ENCODE results near the gene ASB4.

ASB4 gene

DNA sequence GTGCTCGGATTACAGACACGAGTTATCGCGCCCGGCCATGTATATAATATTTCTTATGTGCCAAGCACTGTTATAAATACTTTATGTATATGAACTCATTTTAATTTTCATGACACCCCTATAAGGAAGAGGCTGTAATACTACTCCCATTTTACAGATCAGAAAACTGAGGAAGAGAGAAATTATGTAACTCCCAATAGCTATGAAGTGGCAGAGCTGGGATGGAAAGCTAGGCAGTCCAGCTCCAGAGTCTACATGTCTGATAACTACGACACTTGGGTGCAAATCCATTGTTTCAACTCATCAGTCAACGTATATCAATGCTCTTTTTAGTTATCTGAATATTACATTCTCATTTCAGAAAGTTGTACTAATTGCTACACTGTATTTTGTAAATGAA, 93.6 kb downstream of the ASB4 start:
- TF ChIP-seq, protein P1, sequence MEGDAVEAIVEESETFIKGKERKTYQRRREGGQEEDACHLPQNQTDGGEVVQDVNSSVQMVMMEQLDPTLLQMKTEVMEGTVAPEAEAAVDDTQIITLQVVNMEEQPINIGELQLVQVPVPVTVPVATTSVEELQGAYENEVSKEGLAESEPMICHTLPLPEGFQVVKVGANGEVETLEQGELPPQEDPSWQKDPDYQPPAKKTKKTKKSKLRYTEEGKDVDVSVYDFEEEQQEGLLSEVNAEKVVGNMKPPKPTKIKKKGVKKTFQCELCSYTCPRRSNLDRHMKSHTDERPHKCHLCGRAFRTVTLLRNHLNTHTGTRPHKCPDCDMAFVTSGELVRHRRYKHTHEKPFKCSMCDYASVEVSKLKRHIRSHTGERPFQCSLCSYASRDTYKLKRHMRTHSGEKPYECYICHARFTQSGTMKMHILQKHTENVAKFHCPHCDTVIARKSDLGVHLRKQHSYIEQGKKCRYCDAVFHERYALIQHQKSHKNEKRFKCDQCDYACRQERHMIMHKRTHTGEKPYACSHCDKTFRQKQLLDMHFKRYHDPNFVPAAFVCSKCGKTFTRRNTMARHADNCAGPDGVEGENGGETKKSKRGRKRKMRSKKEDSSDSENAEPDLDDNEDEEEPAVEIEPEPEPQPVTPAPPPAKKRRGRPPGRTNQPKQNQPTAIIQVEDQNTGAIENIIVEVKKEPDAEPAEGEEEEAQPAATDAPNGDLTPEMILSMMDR (IDR thresholded peaks at IDR 0.05; ENCODE audit: insufficient read depth, low read depth, low read length, missing control alignments): no peak
- no peak for DNase-seq (ENCODE audit: low read depth)
- no peak overlapping the region for H3K4me3 ChIP-seq (ENCODE audit: low read depth, low read length)

DNA sequence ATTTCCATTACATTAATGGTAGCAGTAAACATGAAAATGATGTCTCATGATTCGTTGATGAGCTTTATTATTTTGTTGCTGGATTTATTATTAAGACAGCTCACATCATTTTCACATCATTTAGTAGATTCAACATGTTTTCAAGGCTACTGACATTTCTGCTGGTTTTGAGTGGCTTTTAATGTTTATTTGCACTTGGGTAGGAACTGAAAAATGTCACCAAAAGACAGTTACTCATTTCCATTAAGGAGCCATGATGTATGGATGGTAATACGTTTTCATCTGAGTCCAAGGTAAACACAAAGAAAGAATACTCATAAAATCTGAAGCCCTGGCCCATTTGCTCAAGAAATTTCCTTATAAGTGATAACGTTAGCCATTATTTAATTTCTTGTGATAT, 95.7 kb downstream of the ASB4 start:
- no peak for DNase-seq (ENCODE audit: low read depth)
- TF ChIP-seq, protein P1 (IDR thresholded peaks at IDR 0.05; ENCODE audit: insufficient read depth, low read depth, low read length, missing control alignments): no peak
- H3K4me3 ChIP-seq (ENCODE audit: low read depth, low read length): no peak overlapping the region

- no peak for DNase-seq (ENCODE audit: low read depth)
- TF ChIP-seq, protein P1 (IDR thresholded peaks at IDR 0.05; ENCODE audit: insufficient read depth, low read depth, low read length, missing control alignments): no peak
- no peak overlapping the region for H3K4me3 ChIP-seq (ENCODE audit: low read depth, low read length)
Measured at GRCh38 chr7:95582578-95583293, 97.0 kb downstream of the ASB4 start.

DNA sequence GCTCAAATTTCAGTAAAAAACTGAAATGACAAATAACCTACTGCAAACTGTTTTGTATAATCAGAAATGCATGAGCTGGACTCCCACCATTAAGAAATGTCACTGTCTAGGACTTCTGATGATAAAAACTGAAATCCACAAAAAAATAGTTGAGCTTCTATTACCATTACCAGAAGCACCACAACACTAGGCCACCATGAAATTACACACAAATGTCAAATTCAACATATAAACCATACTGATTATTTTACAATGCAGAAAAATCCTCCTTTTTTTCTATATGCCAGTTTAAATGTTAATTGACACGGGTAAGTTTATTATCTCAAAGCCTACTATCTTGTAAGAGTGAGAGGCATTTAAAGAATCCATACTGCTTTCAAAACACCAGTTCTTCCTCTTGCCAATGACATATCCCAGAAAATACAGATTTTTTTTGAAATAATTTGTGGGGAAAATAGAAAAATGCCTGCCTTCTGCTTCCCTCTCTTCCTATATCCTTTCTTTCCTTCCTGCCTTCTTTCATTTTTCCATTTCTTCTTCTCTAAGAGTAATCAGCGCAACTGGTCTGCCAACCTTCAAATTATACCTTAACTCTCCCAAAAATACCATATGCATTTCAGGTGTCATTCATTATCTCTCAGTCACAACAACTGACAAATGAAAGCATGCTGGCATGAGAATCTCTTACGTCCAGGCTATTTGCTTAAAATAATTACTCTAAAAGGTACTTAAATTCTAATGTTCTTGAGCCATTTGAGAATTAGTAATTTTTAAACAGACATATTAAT, 98.3 kb downstream of the ASB4 start:
- TF ChIP-seq, protein P1 (IDR thresholded peaks at IDR 0.05; ENCODE audit: insufficient read depth, low read depth, low read length, missing control alignments): no peak

DNA sequence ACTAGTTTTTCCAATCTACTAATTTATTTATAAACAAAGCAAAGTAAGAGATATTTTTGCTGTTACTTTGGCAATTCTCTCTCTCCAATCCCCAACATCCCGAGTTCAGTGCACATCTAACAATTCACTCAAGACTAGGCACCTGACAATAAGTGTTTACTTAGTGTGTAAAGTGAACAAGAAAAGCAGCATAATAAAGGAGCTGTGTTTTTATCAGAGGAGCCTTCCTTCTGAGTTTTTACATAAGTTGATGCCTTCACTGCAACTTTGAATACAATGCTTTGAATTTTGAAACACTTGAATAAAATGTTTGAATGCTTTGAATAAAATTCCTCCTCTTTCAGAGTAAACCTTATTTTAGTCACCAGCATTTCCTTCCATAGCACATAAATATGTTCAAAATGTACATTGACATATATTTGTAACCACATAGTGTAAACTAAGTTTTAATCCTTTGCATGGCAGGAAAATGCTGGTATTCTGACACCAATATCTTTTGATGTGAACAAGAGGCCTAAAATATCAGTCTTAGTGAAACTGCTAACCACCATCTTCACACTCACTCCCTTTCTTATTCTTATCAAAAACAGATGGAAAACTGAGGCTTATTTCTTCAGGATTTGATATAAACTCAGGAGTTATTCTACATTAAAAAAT, 99.2 kb downstream of the ASB4 start:
- no peak for DNase-seq (ENCODE audit: low read depth)
- TF ChIP-seq, protein P1 (IDR thresholded peaks at IDR 0.05; ENCODE audit: insufficient read depth, low read depth, low read length, missing control alignments): no peak
- H3K4me3 ChIP-seq (ENCODE audit: low read depth, low read length): no peak overlapping the region

More for the DNA sequence above, 98.3 kb downstream of the ASB4 start:
- no peak for DNase-seq (ENCODE audit: low read depth)
- H3K4me3 ChIP-seq (ENCODE audit: low read depth, low read length): no peak overlapping the region

- DNase-seq (ENCODE audit: low read depth): no peak
- H3K4me3 ChIP-seq (ENCODE audit: low read depth, low read length): no peak overlapping the region
- TF ChIP-seq, protein P1 (IDR thresholded peaks at IDR 0.05; ENCODE audit: insufficient read depth, low read depth, low read length, missing control alignments): no peak
Measured at GRCh38 chr7:95585426-95585789, 99.7 kb downstream of the ASB4 start.

All from GM12865 (cell line).